A673 (cell line): ENCODE data around the gene MVK. TPM values are rescaled to one million over a fixed set of nuclear protein-coding genes. Genes with fewer than 3 reads are reported as not detected.

ENCODE experiments used
- BruUV-seq: library from RNA; stranded (reverse); fragments of 400-500 nt; replicated peaks from 2 replicates; lab custom pipeline; 2021; lab: Mats Ljungman, UMichigan
- CTCF ChIA-PET: fragments of 300-600 bp; sonication (Branson Sonifier 250); formaldehyde crosslinking; loops from one replicate; lab custom pipeline; 2022; ENCODE audit warnings: antibody characterized with exemption; lab: Charles Lee
- POLR2A ChIA-PET: fragments of 300-600 bp; sonication (Branson Sonifier 250); formaldehyde crosslinking; loops from one replicate; lab custom pipeline; 2022; ENCODE audit warnings: antibody characterized with exemption; ENCODE audit not compliant: low non-redundant PET; lab: Charles Lee
- DNase-seq: peaks from one replicate; pipeline ENCODE4 v3.0.0-alpha.2; 2015; ENCODE audit warnings: low spot score
- H3K27ac ChIP-seq: fragments of 200-600 bp; sonication (generic); 2 replicates; pipeline ENCODE4 v1.5.1; 2016; ENCODE audit warnings: mixed run types, low read depth, mild to moderate bottlenecking, mixed read lengths, antibody characterized with exemption, low read length; ENCODE audit not compliant: poor library complexity, severe bottlenecking
- H3K27me3 ChIP-seq: fragments of 200-600 bp; sonication (generic); replicated peaks from 2 replicates; pipeline ENCODE4 v1.6.1; 2017; ENCODE audit warnings: mixed run types, low read depth, mild to moderate bottlenecking, mixed read lengths, antibody characterized with exemption, low read length; ENCODE audit not compliant: insufficient read depth, poor library complexity
- H3K36me3 ChIP-seq: fragments of 200-600 bp; sonication (generic); 2 replicates; pipeline ENCODE4 v1.6.1; 2016; ENCODE audit warnings: mixed run types, mild to moderate bottlenecking, mixed read lengths, antibody characterized with exemption, low read length; ENCODE audit not compliant: insufficient read depth, poor library complexity, severe bottlenecking
- H3K4me1 ChIP-seq: fragments of 200-600 bp; sonication (generic); 2 replicates; pipeline ENCODE4 v1.6.1; 2017; ENCODE audit warnings: mixed run types, mild to moderate bottlenecking, mixed read lengths, antibody characterized with exemption, low read length; ENCODE audit not compliant: insufficient read depth, poor library complexity, severe bottlenecking
- H3K4me3 ChIP-seq: fragments of 200-600 bp; sonication (generic); 2 replicates; pipeline ENCODE4 v1.5.1; 2016; ENCODE audit warnings: low read depth, mixed run types, mild to moderate bottlenecking, mixed read lengths, low read length; ENCODE audit not compliant: poor library complexity, severe bottlenecking
- H3K9me3 ChIP-seq: fragments of 200-600 bp; sonication (generic); 2 replicates; pipeline ENCODE4 v1.6.1; 2016; ENCODE audit warnings: mixed run types, low read depth, mild to moderate bottlenecking, mixed read lengths, antibody characterized with exemption, low read length; ENCODE audit not compliant: poor library complexity, severe bottlenecking
- CTCF ChIP-seq: fragments of 300-800, 200-600 bp; sonication (generic); conservative IDR thresholded peaks from 2 replicates; pipeline ENCODE4 v1.5.1; 2017; ENCODE audit warnings: low read depth, mild to moderate bottlenecking, antibody characterized with exemption, low read length, moderate library complexity, mixed read lengths
- EZH2 ChIP-seq: fragments of 200-600 bp; sonication (generic); IDR thresholded peaks from 2 replicates; pipeline ENCODE4 v1.6.1; 2017; ENCODE audit warnings: borderline replicate concordance, low read depth, mild to moderate bottlenecking, mixed read lengths, antibody characterized with exemption, low read length; ENCODE audit not compliant: poor library complexity, severe bottlenecking
- intact Hi-C: fragments of 100-400 bp; cut with micrococcal nuclease; formaldehyde crosslinking; loops from one replicate; pipeline ENCODE4 v1.10.0; 2022; ENCODE audit not compliant: unreplicated experiment
- total RNA-seq: library from RNA; stranded (reverse); gene quantifications from 2 replicates; pipeline ENCODE4 v1.2.3, GENCODE V29; 2021

Gene MVK
- total RNA-seq, 1 experiment from 2014 or later: 56.0 TPM

GRCh38 chr12:109632342-109632741, 58.7 kb downstream of the MVK start:
- intact Hi-C loops: no loop called here
- Histone ChIP-seq H3K4me1 (no peaks in the 10 kb centered on the region), H3K27me3 (peaks cover 4% of the 10 kb centered on the region), H3K27ac (no peak overlapping the region), H3K36me3 (no peaks in the 10 kb centered on the region), H3K9me3 (no peaks in the 10 kb centered on the region), H3K4me3 (no peak overlapping the region)
- CTCF ChIA-PET: no interaction called here
- no peak for DNase-seq
- no TSS peak for BruUV-seq
- POLR2A ChIA-PET: interaction anchor here (0.6 kb wide), 1 partner anchor 45 kb away, joined by 3 read pairs; no protein-coding TSS in a partner anchor
- TF ChIP-seq EZH2 (no peak), CTCF (no peak)

- Histone ChIP-seq H3K27ac (no peak overlapping the region), H3K4me1 (no peaks in the 10 kb centered on the region), H3K9me3 (no peaks in the 10 kb centered on the region), H3K27me3 (peaks cover 4% of the 10 kb centered on the region), H3K4me3 (no peak overlapping the region), H3K36me3 (no peaks in the 10 kb centered on the region)
- intact Hi-C loops: no loop called here
- no TSS peak for BruUV-seq
- POLR2A ChIA-PET: no interaction called here
- CTCF ChIA-PET: no interaction called here
- no peak for DNase-seq
- TF ChIP-seq EZH2: no peak
- TF ChIP-seq CTCF: no peak
Measured at GRCh38 chr12:109635717-109636116, 62.1 kb downstream of the MVK start.

- CTCF ChIA-PET: interaction anchor here (0.5 kb wide), 1 partner anchor 411 kb away, joined by 7 read pairs; no protein-coding TSS in a partner anchor
- POLR2A ChIA-PET: no interaction called here
- Histone ChIP-seq H3K4me3 (no peak overlapping the region), H3K36me3 (no peaks in the 10 kb centered on the region), H3K9me3 (no peaks in the 10 kb centered on the region), H3K27me3 (no peaks in the 10 kb centered on the region), H3K4me1 (no peaks in the 10 kb centered on the region), H3K27ac (no peak overlapping the region)
- DNase-seq: peak; percentile 22
- BruUV-seq: no TSS peak
- no peak for TF ChIP-seq CTCF
- no peak for TF ChIP-seq EZH2
- intact Hi-C loops: no loop called here
Measured at GRCh38 chr12:109637348-109637747, 63.8 kb downstream of the MVK start.
